Mucosa of rectum (tissue), 2 donors: ENCODE results near the gene BIN1.
A peak's percentile ranks its signal among the peaks of the same experiment; 100 is the strongest.

Source experiments
- H3K27ac ChIP-seq, 2 donors: one replicate each; pipeline ENCODE4 v1.7.0; 2013; ENCODE audit warnings: inconsistent platforms in 2 of 2, low read depth in 2 of 2, low read length in 2 of 2
- H3K27me3 ChIP-seq, 2 donors: one replicate each; pipeline ENCODE4 v1.7.0; 2013; ENCODE audit warnings: low read length in 2 of 2; ENCODE audit not compliant: control insufficient read depth in 2 of 2, insufficient read depth in 2 of 2
- H3K36me3 ChIP-seq, 2 donors: one replicate each; pipeline ENCODE4 v1.7.0; 2013; ENCODE audit warnings: low read length in 2 of 2; ENCODE audit not compliant: control insufficient read depth in 2 of 2, insufficient read depth in 2 of 2
- H3K4me1 ChIP-seq, 2 donors: one replicate each; pipeline ENCODE4 v1.7.0; 2013; ENCODE audit warnings: low read length in 2 of 2, mild to moderate bottlenecking in 1 of 2; ENCODE audit not compliant: control insufficient read depth in 2 of 2, insufficient read depth in 2 of 2
- H3K4me3 ChIP-seq, 2 donors: one replicate each; pipeline ENCODE4 v1.7.0; 2013; ENCODE audit warnings: low read length in 2 of 2
- H3K9ac ChIP-seq, 2 donors: one replicate each; pipeline ENCODE4 v1.7.0; 2013; ENCODE audit warnings: low read length in 2 of 2, low read depth in 1 of 2, mild to moderate bottlenecking in 1 of 2
- H3K9me3 ChIP-seq, 2 donors: one replicate each; pipeline ENCODE4 v1.7.0; 2013; ENCODE audit warnings: low read length in 2 of 2; ENCODE audit not compliant: control insufficient read depth in 2 of 2
- donor health status: healthy.
- donor health status: Normal muscosa, but diverticular disease.

The BIN1 gene

DNA sequence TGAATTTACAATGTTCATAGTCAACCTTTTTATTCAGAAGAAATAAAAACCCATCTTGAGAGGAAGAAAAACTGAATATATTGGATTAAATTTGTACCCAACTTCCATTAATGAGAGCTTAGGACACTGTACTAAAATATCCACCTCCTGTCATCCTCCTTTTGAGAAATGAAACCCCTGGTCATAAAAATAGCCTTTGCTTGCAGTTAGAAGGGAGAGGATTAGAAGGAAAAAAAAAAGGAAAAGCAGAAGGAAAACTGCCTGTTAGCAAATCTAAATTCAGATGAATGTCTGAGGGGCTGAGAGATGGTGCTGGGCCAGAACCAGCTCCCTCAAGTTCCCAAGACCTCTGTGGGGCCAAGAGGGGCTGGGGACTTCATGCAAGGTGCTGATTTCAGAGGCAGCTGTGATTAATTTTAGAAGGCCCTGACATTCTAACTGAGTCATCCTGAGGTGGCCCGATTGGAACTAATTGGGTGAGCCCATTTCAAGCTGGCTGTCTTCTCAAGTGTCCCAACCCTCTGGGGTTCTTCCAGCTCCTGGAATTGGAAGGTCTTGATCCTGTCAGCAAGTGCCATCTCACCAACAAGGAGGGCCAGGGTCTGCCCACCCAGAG is 38.4 kb upstream of the BIN1 start:
- Histone ChIP-seq H3K4me1 (peaks cover 0 to 3% of the 10 kb centered on the region in 2 donors), H3K27me3 (no peaks in the 10 kb centered on the region), H3K9me3 (no peaks in the 10 kb centered on the region), H3K36me3 (no peaks in the 10 kb centered on the region), H3K27ac (no peak overlapping the region), H3K9ac (no peak overlapping the region), H3K4me3 (no peak overlapping the region)

DNA sequence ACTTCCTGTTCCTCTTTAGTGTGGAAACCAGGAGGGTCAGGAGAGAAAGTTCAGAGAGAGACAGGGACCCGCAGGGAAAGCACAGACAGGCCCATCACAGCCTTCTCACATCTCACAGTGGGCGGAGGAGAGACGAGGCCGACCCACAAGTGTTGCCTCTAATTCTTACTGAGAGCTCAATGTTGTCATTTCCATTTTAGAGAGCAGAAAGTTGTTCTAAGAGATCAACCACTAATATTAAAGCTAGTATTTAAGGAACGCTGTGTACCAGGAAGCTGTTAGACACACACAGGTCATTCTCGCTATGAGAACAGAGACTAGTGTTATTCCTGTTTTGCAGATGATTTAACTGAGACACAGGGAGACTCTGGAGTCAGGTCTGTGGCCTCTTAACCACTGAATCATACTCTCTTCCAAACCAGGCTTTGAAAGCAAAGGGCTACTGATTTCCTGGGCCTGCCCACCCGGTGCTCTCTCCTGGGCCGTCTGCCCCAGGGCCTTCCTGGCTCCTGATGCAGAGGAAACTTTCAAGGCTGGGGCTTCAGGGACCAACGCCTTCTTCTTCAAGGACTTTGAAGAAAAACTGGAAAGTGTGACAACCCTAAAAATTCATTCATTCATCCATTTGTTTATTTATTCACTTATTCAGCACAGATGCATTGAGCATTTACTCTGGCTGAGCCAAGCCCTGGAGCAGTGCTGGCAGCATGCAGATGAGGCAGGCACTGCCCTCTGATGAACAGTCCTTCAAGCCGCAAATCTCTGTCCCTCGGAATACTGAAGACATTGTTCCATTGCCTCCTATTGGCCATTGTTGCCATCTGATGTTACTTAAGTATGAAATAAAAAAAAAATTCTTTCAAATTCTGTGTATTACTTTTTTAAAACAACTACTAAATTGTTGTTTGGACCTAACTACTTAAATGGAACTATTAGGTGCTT is 37.2 kb upstream of the BIN1 start:
- no peaks in the 10 kb centered on the region for H3K36me3 ChIP-seq
- peaks cover 0 to 3% of the 10 kb centered on the region in 2 donors for H3K4me1 ChIP-seq
- H3K27ac ChIP-seq, result no peak overlapping the region
- H3K9ac ChIP-seq, result no peak overlapping the region
- no peak overlapping the region for H3K4me3 ChIP-seq
- H3K9me3 ChIP-seq, result no peaks in the 10 kb centered on the region
- no peaks in the 10 kb centered on the region for H3K27me3 ChIP-seq

DNA sequence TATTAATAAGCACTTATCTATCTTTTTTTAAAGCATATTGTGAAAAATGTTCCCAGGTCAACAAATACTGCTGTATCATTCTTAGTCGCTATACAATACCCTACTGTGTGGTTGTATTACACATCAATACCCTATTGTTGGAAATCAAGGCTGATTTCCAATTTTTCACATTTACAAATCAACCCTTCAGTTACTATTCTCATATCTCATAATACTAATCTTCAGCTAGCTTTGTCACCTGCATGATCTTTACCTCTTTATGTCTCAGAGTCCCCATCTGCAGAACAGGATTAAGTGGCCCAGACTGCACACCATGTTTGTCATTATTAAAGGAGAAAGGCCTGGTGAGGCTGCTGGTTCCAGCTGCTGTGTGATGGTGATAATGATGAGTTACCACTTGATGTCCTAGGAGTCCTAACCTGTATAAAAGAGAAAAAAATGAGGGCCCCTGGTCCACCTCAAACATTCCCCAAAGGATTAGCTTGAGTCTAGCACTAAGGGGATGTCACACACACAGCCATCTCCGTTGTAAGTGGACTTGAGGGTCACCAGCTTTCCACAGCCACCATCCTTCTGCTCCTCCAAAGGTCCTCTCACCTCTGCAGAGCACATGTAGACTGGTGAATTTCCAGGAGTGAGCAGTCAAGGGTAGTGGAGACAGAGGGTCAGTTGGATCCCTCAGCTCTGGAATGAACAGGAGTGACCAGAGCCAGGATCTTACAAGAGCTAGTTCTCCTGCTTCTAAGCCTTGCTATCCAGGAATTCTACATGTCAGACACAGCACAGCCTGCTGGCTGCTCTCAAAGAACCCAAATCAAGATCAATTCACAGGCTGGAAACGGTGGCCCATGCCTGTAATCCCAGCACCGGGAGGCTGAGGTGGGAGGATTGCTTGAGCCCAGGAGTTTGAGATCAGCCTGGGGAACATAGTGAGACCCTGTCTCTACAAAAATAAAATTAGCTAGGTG is 36.0 kb upstream of the BIN1 start:
- H3K27ac ChIP-seq, result peak overlapping the region in 1 of 2 donors; percentile 8
- H3K9ac ChIP-seq, result no peak overlapping the region
- no peak overlapping the region for H3K4me3 ChIP-seq
- no peaks in the 10 kb centered on the region for H3K36me3 ChIP-seq
- no peaks in the 10 kb centered on the region for H3K27me3 ChIP-seq
- H3K9me3 ChIP-seq, result no peaks in the 10 kb centered on the region
- peaks cover 0 to 3% of the 10 kb centered on the region in 2 donors for H3K4me1 ChIP-seq

GRCh38 chr2:127140538-127140937 is 33.6 kb upstream of the BIN1 start:
- no peaks in the 10 kb centered on the region for H3K9me3 ChIP-seq
- H3K4me1 ChIP-seq, result peaks cover 0 to 3% of the 10 kb centered on the region in 2 donors
- H3K27ac ChIP-seq, result no peak overlapping the region
- H3K4me3 ChIP-seq, result no peak overlapping the region
- no peak overlapping the region for H3K9ac ChIP-seq
- H3K36me3 ChIP-seq, result no peaks in the 10 kb centered on the region
- no peaks in the 10 kb centered on the region for H3K27me3 ChIP-seq

DNA sequence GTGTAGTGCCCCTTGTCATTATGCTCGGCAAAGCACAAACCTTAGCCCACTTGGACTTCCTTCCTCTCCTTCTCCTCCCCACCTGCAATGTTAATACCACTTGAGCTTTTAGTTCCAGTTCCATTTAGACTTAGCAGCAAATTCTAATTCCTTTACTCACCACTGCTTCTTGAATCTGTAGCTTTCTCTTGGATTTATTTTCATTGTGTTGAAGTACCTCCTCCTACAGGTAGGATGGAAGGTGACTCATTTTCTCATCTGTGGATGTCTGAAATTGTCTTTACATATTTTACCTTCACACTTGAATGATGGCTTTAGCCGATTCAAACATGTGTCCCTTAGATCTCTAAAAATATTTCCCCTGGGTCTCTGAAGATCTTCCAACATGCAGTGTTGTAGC is 32.8 kb upstream of the BIN1 start:
- no peaks in the 10 kb centered on the region for H3K9me3 ChIP-seq
- no peaks in the 10 kb centered on the region for H3K27me3 ChIP-seq
- H3K27ac ChIP-seq, result no peak overlapping the region
- no peak overlapping the region for H3K9ac ChIP-seq
- no peaks in the 10 kb centered on the region for H3K36me3 ChIP-seq
- H3K4me1 ChIP-seq, result peaks cover 0 to 3% of the 10 kb centered on the region in 2 donors
- H3K4me3 ChIP-seq, result no peak overlapping the region

DNA sequence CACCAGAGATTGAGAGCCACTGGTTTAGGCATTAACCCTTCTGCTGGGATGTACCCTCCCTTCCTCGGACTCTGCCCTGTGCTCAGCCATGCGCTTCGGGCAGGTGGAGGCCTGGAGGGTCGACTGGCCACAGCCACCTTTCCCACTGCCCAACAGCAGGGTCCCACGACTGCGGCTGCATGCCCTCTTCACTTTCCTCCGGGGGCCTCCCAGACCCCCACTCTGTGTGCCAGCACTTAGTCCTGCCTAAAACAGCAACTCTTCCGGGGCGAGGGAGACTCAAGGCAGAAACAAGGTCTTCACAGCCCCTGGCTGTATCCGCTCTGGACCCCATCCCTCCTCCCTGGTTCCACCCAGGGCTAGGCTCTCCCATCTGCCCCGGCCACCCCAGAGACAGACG is 31.3 kb upstream of the BIN1 start:
- Histone ChIP-seq H3K27me3 (no peaks in the 10 kb centered on the region), H3K4me3 (no peak overlapping the region), H3K27ac (no peak overlapping the region), H3K36me3 (no peaks in the 10 kb centered on the region), H3K9ac (no peak overlapping the region), H3K9me3 (no peaks in the 10 kb centered on the region), H3K4me1 (no peaks in the 10 kb centered on the region)

DNA sequence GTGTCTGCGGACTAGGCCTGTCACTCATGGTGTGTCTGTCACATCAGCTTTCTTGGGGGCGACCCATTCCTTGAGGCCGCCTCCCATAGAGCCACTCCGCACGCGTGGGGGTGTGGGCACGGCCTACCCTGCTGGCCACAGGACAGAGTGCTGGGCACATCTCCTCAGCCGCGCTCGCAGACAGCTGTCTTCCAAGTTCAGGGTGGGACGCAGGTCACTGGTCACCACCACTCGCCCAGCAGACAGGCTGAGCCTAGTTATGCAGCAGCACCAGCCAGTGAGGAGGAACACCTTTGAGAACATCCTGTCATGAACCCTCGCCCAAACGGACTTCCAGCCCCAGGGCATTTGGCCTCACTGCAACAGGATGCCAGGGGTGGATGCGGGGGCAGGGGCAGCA is 30.8 kb upstream of the BIN1 start:
- no peaks in the 10 kb centered on the region for H3K4me1 ChIP-seq
- no peaks in the 10 kb centered on the region for H3K27me3 ChIP-seq
- no peak overlapping the region for H3K9ac ChIP-seq
- no peaks in the 10 kb centered on the region for H3K36me3 ChIP-seq
- H3K9me3 ChIP-seq, result no peaks in the 10 kb centered on the region
- no peak overlapping the region for H3K27ac ChIP-seq
- H3K4me3 ChIP-seq, result no peak overlapping the region

DNA sequence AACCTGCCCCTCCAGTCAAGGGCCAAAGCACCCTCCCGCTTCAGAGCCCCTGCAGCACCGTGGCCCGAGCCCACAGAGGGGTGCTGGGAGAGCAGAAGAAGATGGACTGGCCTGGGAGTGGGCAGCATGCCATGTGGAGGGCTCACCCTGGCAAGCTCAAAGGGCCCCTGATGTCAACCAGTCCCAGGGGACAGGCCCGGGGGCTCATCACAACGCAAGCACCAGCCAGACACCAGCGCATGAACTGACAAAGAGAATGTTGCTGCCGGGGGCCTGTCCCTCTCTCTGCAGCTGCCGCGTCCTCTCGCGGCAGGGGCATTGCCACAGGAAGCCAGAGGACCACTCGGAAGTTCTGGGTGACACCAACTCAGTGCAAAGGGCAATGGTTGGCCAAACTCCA is 30.3 kb upstream of the BIN1 start:
- no peaks in the 10 kb centered on the region for H3K4me1 ChIP-seq
- H3K27me3 ChIP-seq, result no peaks in the 10 kb centered on the region
- no peaks in the 10 kb centered on the region for H3K9me3 ChIP-seq
- no peaks in the 10 kb centered on the region for H3K36me3 ChIP-seq
- H3K27ac ChIP-seq, result no peak overlapping the region
- H3K4me3 ChIP-seq, result no peak overlapping the region
- H3K9ac ChIP-seq, result no peak overlapping the region

- Histone ChIP-seq H3K27ac (no peak overlapping the region), H3K4me3 (no peak overlapping the region), H3K4me1 (no peaks in the 10 kb centered on the region), H3K27me3 (no peaks in the 10 kb centered on the region), H3K9me3 (no peaks in the 10 kb centered on the region), H3K9ac (no peak overlapping the region), H3K36me3 (no peaks in the 10 kb centered on the region)
These were observed 28.2 kb upstream of the BIN1 start for GRCh38 chr2:127134833-127135830.
